Measurements from ENCODE around the gene EHBP1. TPM values are rescaled to one million over a fixed set of nuclear protein-coding genes. Genes with fewer than 3 reads are reported as not detected.
"Not testable (repeated sequence)": the region's sequence is repeated elsewhere in the genome, so short reads cannot be mapped to it uniquely, and the experiment has no call there.

The EHBP1 gene
- total RNA-seq, 6 experiments from 2014 or later = 40.4 to 66.6 (median 46.3) TPM

GRCh38 chr2:63064661-63065060 lies 359.1 kb downstream of the EHBP1 start:
- Histone ChIP-seq H3K4me1 (peaks cover 0 to 2% (median 0%) of the 10 kb centered on the region in 4 donors), H3K36me3 (no peaks in the 10 kb centered on the region), H3K9me3 (no peaks in the 10 kb centered on the region), H3K27ac (no peak overlapping the region), H3K27me3 (peaks cover 12 to 60% of the 10 kb centered on the region in 2 donors), H3K4me3 (no peak overlapping the region)
- WGBS (ENCODE audit: insufficient coverage, low coverage, low lambda C conversion rate, missing lambda C conversion rate) = 45% methylated on average over 4 of the region's 4 CpGs
- DNase-seq = no peak
- intact Hi-C loops (cut with DNase I) = no loop called here
- no peak for ATAC-seq
- no peak for TF ChIP-seq CTCF (IDR thresholded peaks at IDR 0.05)
- no peak for TF ChIP-seq POLR2A (IDR thresholded peaks at IDR 0.05)

GRCh38 chr2:63066265-63066664 lies 360.8 kb downstream of the EHBP1 start:
- DNase-seq = no peak
- peaks cover 12 to 44% of the 10 kb centered on the region in 2 donors for H3K27me3 ChIP-seq
- TF ChIP-seq POLR2A (IDR thresholded peaks at IDR 0.05) (no peak), CTCF (IDR thresholded peaks at IDR 0.05) (no peak)
- no peaks in the 10 kb centered on the region for H3K4me1 ChIP-seq
- no peaks in the 10 kb centered on the region for H3K36me3 ChIP-seq
- H3K27ac ChIP-seq = no peak overlapping the region
- no peaks in the 10 kb centered on the region for H3K9me3 ChIP-seq
- ATAC-seq = no peak
- intact Hi-C loops (cut with DNase I) = no loop called here
- no peak overlapping the region for H3K4me3 ChIP-seq
- 33% methylated on average over 3 of the region's 3 CpGs for WGBS (ENCODE audit: insufficient coverage, low coverage, low lambda C conversion rate, missing lambda C conversion rate)

GRCh38 chr2:63066838-63067237 lies 361.3 kb downstream of the EHBP1 start:
- H3K4me3 ChIP-seq = no peak overlapping the region
- peaks cover 9 to 38% of the 10 kb centered on the region in 2 donors for H3K27me3 ChIP-seq
- DNase-seq (no peak), ATAC-seq (no peak)
- no peaks in the 10 kb centered on the region for H3K36me3 ChIP-seq
- H3K9me3 ChIP-seq = no peaks in the 10 kb centered on the region
- no peak for TF ChIP-seq POLR2A (IDR thresholded peaks at IDR 0.05)
- no peak for TF ChIP-seq CTCF (IDR thresholded peaks at IDR 0.05)
- intact Hi-C loops (cut with DNase I) = no loop called here
- no peak overlapping the region for H3K27ac ChIP-seq
- WGBS (ENCODE audit: insufficient coverage, low coverage, low lambda C conversion rate, missing lambda C conversion rate) = 50% methylated on average over 1 of the region's 2 CpGs
- H3K4me1 ChIP-seq = no peaks in the 10 kb centered on the region

GRCh38 chr2:63071664-63072063 lies 366.2 kb downstream of the EHBP1 start:
- 69% methylated on average over 2 of the region's 2 CpGs for WGBS (ENCODE audit: insufficient coverage, low coverage, low lambda C conversion rate, missing lambda C conversion rate)
- H3K36me3 ChIP-seq = no peaks in the 10 kb centered on the region
- H3K27ac ChIP-seq = no peak overlapping the region
- intact Hi-C loops (cut with DNase I) = no loop called here
- H3K27me3 ChIP-seq = peaks cover 0 to 12% of the 10 kb centered on the region in 2 donors
- H3K4me1 ChIP-seq = no peaks in the 10 kb centered on the region
- TF ChIP-seq CTCF (IDR thresholded peaks at IDR 0.05) (no peak), POLR2A (IDR thresholded peaks at IDR 0.05) (no peak)
- H3K9me3 ChIP-seq = no peaks in the 10 kb centered on the region
- H3K4me3 ChIP-seq = no peak overlapping the region
- ATAC-seq (no peak), DNase-seq (no peak)

- Histone ChIP-seq H3K36me3 (no peaks in the 10 kb centered on the region), H3K27ac (no peak overlapping the region), H3K4me3 (no peak overlapping the region), H3K9me3 (no peaks in the 10 kb centered on the region), H3K27me3 (no peaks in the 10 kb centered on the region), H3K4me1 (no peaks in the 10 kb centered on the region)
- intact Hi-C loops (cut with DNase I) = no loop called here
- WGBS (ENCODE audit: insufficient coverage, low coverage, low lambda C conversion rate, missing lambda C conversion rate) = 72% methylated on average over 2 of the region's 3 CpGs
- no peak for DNase-seq
- TF ChIP-seq CTCF (IDR thresholded peaks at IDR 0.05) (no peak), POLR2A (IDR thresholded peaks at IDR 0.05) (no peak)
- no peak for ATAC-seq
Measured at GRCh38 chr2:63073994-63074393, 368.5 kb downstream of the EHBP1 start.

- H3K27me3 ChIP-seq; H3K9me3 ChIP-seq; H3K4me1 ChIP-seq; DNase-seq; ATAC-seq; H3K27ac ChIP-seq; H3K4me3 ChIP-seq; H3K36me3 ChIP-seq; intact Hi-C loops (cut with DNase I): not testable (repeated sequence)
- 75% methylated on average over 4 of the region's 4 CpGs for WGBS (ENCODE audit: insufficient coverage, low coverage, low lambda C conversion rate, missing lambda C conversion rate)
Measured at GRCh38 chr2:63074399-63074798, 368.9 kb downstream of the EHBP1 start.
